Adrenal gland (tissue), 5 donors: Measurements from ENCODE around the gene PRKCA.

ENCODE experiments used
- POLR2A ChIP-seq, 2 donors: fragments of 450-650 bp; IDR thresholded peaks; one replicate each; pipeline ENCODE4 v1.6.1; 2017; ENCODE audit warnings: antibody characterized with exemption in 2 of 2, mild to moderate bottlenecking in 2 of 2, moderate library complexity in 1 of 2
- TF ChIP-seq, protein P1 (sequence below), 6 experiments: fragments of 450-650 bp in 4 of 6; fragments of 200-600 bp in 2 of 6; sonication (generic) in 1 of 6; IDR thresholded peaks; 1 replicate in 5 of 6; 2 replicates in 1 of 6; pipeline versions ENCODE4 v1.5.1 to v1.8.0; 2016 to 2021; ENCODE audit warnings: antibody characterized with exemption in 6 of 6, mild to moderate bottlenecking in 2 of 6, moderate library complexity in 1 of 6
- donor health status: DM: no; HTN: no; CAD: no.

DNA sequence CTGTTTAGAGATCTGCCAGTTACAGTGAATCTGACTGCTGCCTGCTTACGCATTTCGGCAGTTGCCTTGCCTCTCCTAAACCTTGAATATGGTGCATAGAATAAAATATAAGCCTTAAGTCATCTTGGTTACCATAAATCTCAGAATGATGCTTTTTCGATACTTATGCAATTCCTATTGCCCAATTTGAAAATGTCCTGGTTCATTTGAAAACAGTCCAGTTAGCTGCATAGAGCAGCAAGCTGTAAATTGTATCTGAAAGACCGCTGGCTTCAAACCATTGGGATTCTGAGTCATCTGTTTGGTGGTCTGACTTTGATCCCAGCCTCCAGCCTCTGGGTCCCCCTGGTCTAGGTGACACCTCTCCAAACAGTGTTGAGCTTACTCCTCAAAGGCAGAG lies 2.7 kb upstream of the PRKCA start:
- TF ChIP-seq, protein P1, sequence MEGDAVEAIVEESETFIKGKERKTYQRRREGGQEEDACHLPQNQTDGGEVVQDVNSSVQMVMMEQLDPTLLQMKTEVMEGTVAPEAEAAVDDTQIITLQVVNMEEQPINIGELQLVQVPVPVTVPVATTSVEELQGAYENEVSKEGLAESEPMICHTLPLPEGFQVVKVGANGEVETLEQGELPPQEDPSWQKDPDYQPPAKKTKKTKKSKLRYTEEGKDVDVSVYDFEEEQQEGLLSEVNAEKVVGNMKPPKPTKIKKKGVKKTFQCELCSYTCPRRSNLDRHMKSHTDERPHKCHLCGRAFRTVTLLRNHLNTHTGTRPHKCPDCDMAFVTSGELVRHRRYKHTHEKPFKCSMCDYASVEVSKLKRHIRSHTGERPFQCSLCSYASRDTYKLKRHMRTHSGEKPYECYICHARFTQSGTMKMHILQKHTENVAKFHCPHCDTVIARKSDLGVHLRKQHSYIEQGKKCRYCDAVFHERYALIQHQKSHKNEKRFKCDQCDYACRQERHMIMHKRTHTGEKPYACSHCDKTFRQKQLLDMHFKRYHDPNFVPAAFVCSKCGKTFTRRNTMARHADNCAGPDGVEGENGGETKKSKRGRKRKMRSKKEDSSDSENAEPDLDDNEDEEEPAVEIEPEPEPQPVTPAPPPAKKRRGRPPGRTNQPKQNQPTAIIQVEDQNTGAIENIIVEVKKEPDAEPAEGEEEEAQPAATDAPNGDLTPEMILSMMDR (IDR thresholded peaks at IDR 0.05), result no peak
- TF ChIP-seq POLR2A (IDR thresholded peaks at IDR 0.05), result no peak
